ENCODE measurements around the gene RABL6. TPM values are rescaled to one million over a fixed set of nuclear protein-coding genes. Genes with fewer than 3 reads are reported as not detected.

RABL6 gene
- total RNA-seq, 2 donors from 2014 or later = 76.6 to 124 TPM

DNA sequence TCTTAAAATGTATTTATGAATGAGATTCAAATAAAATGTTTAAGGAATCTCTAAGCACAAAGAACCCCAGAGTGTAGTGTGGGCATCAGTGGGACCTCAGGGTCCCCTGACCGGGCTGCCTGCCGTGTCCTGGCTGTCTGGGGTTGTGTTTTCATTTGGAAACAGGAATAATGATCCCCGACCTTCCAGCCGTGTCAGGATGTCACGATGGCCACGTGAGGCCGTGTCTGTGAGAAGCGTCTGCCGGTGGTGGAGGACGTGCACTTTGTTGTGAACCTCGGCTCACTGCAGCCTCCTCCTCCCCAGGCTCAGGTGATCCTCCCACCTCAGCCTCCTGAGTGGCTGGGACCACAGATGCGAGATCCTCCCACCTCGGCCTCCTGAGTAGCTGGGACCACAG lies 82.9 kb downstream of the RABL6 start:
- DNase-seq (ENCODE audit: low spot score) = no peak
- no peaks in the 10 kb centered on the region for H3K36me3 ChIP-seq
- no peaks in the 10 kb centered on the region for H3K27me3 ChIP-seq (replicated peaks; ENCODE audit: insufficient read depth)
- WGBS = 91% methylated on average over 13 of the region's 13 CpGs
- intact Hi-C loops (cut with DNase I) = no loop called here
- TF ChIP-seq POLR2AphosphoS5 (IDR thresholded peaks at IDR 0.05) = no peak
- H3K4me1 ChIP-seq (replicated peaks) = peaks cover 2% of the 10 kb centered on the region
- no peak overlapping the region for H3K27ac ChIP-seq
- H3K9me3 ChIP-seq = no peaks in the 10 kb centered on the region
- no peak overlapping the region for H3K4me3 ChIP-seq

Small RNAs within 50 kb of the gene (microRNA-seq; reads per million reads assigned to microRNA genes)
- gene MIR4292 = not detected
- 0.34 reads per million for gene MIR4479

Small RNAs within 50 kb of the gene (small RNA-seq; reads per million reads assigned to genes)
- 0 reads per million in 2 donors for gene AL355987.2
- 0 reads per million in 2 donors for gene ATP6V1G1P3
- 0 reads per million in 2 donors for gene MIR4292
- gene MIR4479 = 0 to 0.10 reads per million in 2 donors

Other genes with a start within 250 kb of the RABL6 start
- gene EGFL7, start 145.0 kb upstream of the RABL6 start, total RNA-seq = 100 to 1,000 TPM in 1 of 2 donors, 10 to 100 TPM in 1; 49.3 to 118 TPM
- gene AGPAT2, start 120.5 kb upstream of the RABL6 start, total RNA-seq = 10 to 100 TPM; 44.9 to 50.0 TPM
- 10 to 100 TPM; 18.9 to 27.8 TPM for gene DIPK1B, start 95.4 kb upstream of the RABL6 start, total RNA-seq
- 10 to 100 TPM in 1 of 2 donors, 1 to 10 TPM in 1; 3.9 to 14.8 TPM for gene LCN10, start 65.0 kb upstream of the RABL6 start, total RNA-seq
- gene LCN6, start 59.4 kb upstream of the RABL6 start, total RNA-seq = 10 to 100 TPM in 1 of 2 donors, 1 to 10 TPM in 1; 7.8 to 16.2 TPM
- not detected for gene LCN8, start 49.7 kb upstream of the RABL6 start, total RNA-seq
- gene LCN15, start 43.4 kb upstream of the RABL6 start, total RNA-seq = under 1 TPM in 1 of 2 donors, not detected in 1; 0.40 TPM
- 100 to 1,000 TPM; 181 to 335 TPM for gene TMEM141, start 16.6 kb upstream of the RABL6 start, total RNA-seq
- 10 to 100 TPM in 1 of 2 donors, 1 to 10 TPM in 1; 9.5 to 45.0 TPM for gene CCDC183, start 11.6 kb upstream of the RABL6 start, total RNA-seq
- 10 to 100 TPM in 1 of 2 donors, 1 to 10 TPM in 1; 3.6 to 10.1 TPM for gene AJM1, start 34.5 kb downstream of the RABL6 start, total RNA-seq
- 100 to 1,000 TPM; 139 to 212 TPM for gene PHPT1, start 41.5 kb downstream of the RABL6 start, total RNA-seq
- gene MAMDC4, start 44.4 kb downstream of the RABL6 start, total RNA-seq = 10 to 100 TPM in 1 of 2 donors, 1 to 10 TPM in 1; 5.2 to 17.7 TPM
- gene EDF1, start 58.4 kb downstream of the RABL6 start, total RNA-seq = 100 to 1,000 TPM; 399 to 528 TPM
- gene TRAF2, start 78.6 kb downstream of the RABL6 start, total RNA-seq = 10 to 100 TPM; 23.6 to 24.2 TPM
- gene FBXW5, start 136.8 kb downstream of the RABL6 start, total RNA-seq = 100 to 1,000 TPM; 199 to 304 TPM
- not detected for gene C8G, start 137.3 kb downstream of the RABL6 start, total RNA-seq
- 10 to 100 TPM in 1 of 2 donors, 1 to 10 TPM in 1; 4.1 to 13.7 TPM for gene LCN12, start 144.3 kb downstream of the RABL6 start, total RNA-seq
- gene PTGDS, start 169.6 kb downstream of the RABL6 start, total RNA-seq = 1,000 to 10,000 TPM in 1 of 2 donors, 10 to 100 TPM in 1; 59.4 to 5,242 TPM
- gene LCNL1, start 175.0 kb downstream of the RABL6 start, total RNA-seq = 10 to 100 TPM in 1 of 2 donors, under 1 TPM in 1; 0.41 to 22.5 TPM
- 10 to 100 TPM; 61.6 to 71.8 TPM for gene PAXX, start 184.5 kb downstream of the RABL6 start, total RNA-seq
- gene CLIC3, start 188.6 kb downstream of the RABL6 start, total RNA-seq = 1 to 10 TPM; 4.2 to 6.7 TPM
- 10 to 100 TPM; 27.4 to 79.1 TPM for gene ABCA2, start 220.3 kb downstream of the RABL6 start, total RNA-seq
- under 1 TPM in 1 of 2 donors, not detected in 1; 0.57 TPM for gene FUT7, start 224.1 kb downstream of the RABL6 start, total RNA-seq
- 100 to 1,000 TPM; 384 to 427 TPM for gene NPDC1, start 238.2 kb downstream of the RABL6 start, total RNA-seq
- gene ENTPD2, start 246.1 kb downstream of the RABL6 start, total RNA-seq = 10 to 100 TPM in 1 of 2 donors, 1 to 10 TPM in 1; 9.8 to 10.9 TPM